ENCODE results near the gene ERCC2. TPM values are rescaled to one million over a fixed set of nuclear protein-coding genes. Genes with fewer than 3 reads are reported as not detected.

Gene ERCC2
- polyA plus RNA-seq, 1 experiment: 94.6 TPM

GRCh38 chr19:45364696-45365095 lies 5.7 kb downstream of the ERCC2 start:
- Histone ChIP-seq H3K27me3 (ENCODE audit: control insufficient read depth, insufficient read depth, low read length) (no peaks in the 10 kb centered on the region), H3K36me3 (ENCODE audit: control insufficient read depth, insufficient read depth, low read length) (peaks cover 17% of the 10 kb centered on the region), H3K4me3 (ENCODE audit: low read depth, low read length) (no peak overlapping the region)
- ChIA-PET POLR2A (no interaction called here), CTCF (no interaction called here)
- DNase-seq (ENCODE audit: low read depth): no peak
- TF ChIP-seq CTCF (IDR thresholded peaks at IDR 0.05; ENCODE audit: insufficient read depth, low read depth, low read length): no peak

GRCh38 chr19:45363861-45364459 lies 6.4 kb downstream of the ERCC2 start:
- Histone ChIP-seq H3K4me3 (ENCODE audit: low read depth, low read length) (no peak overlapping the region), H3K36me3 (ENCODE audit: control insufficient read depth, insufficient read depth, low read length) (peaks cover 19% of the 10 kb centered on the region), H3K27me3 (ENCODE audit: control insufficient read depth, insufficient read depth, low read length) (no peaks in the 10 kb centered on the region)
- ChIA-PET POLR2A (no interaction called here), CTCF (no interaction called here)
- TF ChIP-seq CTCF (IDR thresholded peaks at IDR 0.05; ENCODE audit: insufficient read depth, low read depth, low read length): no peak
- DNase-seq (ENCODE audit: low read depth): no peak

GRCh38 chr19:45362291-45362690 lies 8.1 kb downstream of the ERCC2 start:
- ChIA-PET CTCF (no interaction called here), POLR2A (no interaction called here)
- TF ChIP-seq CTCF (IDR thresholded peaks at IDR 0.05; ENCODE audit: insufficient read depth, low read depth, low read length): no peak
- no peak for DNase-seq (ENCODE audit: low read depth)
- H3K36me3 ChIP-seq (ENCODE audit: control insufficient read depth, insufficient read depth, low read length): peaks cover 22% of the 10 kb centered on the region
- H3K27me3 ChIP-seq (ENCODE audit: control insufficient read depth, insufficient read depth, low read length): no peaks in the 10 kb centered on the region
- H3K4me3 ChIP-seq (ENCODE audit: low read depth, low read length): no peak overlapping the region

GRCh38 chr19:45361608-45362007 lies 8.8 kb downstream of the ERCC2 start:
- TF ChIP-seq CTCF (IDR thresholded peaks at IDR 0.05; ENCODE audit: insufficient read depth, low read depth, low read length): no peak
- peaks cover 25% of the 10 kb centered on the region for H3K36me3 ChIP-seq (ENCODE audit: control insufficient read depth, insufficient read depth, low read length)
- H3K4me3 ChIP-seq (ENCODE audit: low read depth, low read length): no peak overlapping the region
- POLR2A ChIA-PET: no interaction called here
- no peak for DNase-seq (ENCODE audit: low read depth)
- no peaks in the 10 kb centered on the region for H3K27me3 ChIP-seq (ENCODE audit: control insufficient read depth, insufficient read depth, low read length)
- CTCF ChIA-PET: no interaction called here

GRCh38 chr19:45358213-45358792 lies 12.1 kb downstream of the ERCC2 start:
- H3K36me3 ChIP-seq (ENCODE audit: control insufficient read depth, insufficient read depth, low read length): peaks cover 38% of the 10 kb centered on the region
- H3K27me3 ChIP-seq (ENCODE audit: control insufficient read depth, insufficient read depth, low read length): no peaks in the 10 kb centered on the region
- no peak for DNase-seq (ENCODE audit: low read depth)
- no peak overlapping the region for H3K4me3 ChIP-seq (ENCODE audit: low read depth, low read length)
- CTCF ChIA-PET: interaction anchor here (1.1 to 1.5 kb wide), 2 partner anchors 19 to 127 kb away, joined by 3 read pairs; no protein-coding TSS in a partner anchor
- POLR2A ChIA-PET: no interaction called here
- no peak for TF ChIP-seq CTCF (IDR thresholded peaks at IDR 0.05; ENCODE audit: insufficient read depth, low read depth, low read length)

Measured in BJ (cell line).